HG02938 (cell line): ENCODE data around the gene GPC1.

ENCODE experiments used
- ATAC-seq: cut with Tn5 transposase; IDR thresholded peaks from one replicate; pipeline ENCODE4 v1.9.1; 2021; ENCODE audit warnings: mild to moderate bottlenecking, moderate library complexity; ENCODE audit not compliant: unreplicated experiment

The GPC1 gene

DNA sequence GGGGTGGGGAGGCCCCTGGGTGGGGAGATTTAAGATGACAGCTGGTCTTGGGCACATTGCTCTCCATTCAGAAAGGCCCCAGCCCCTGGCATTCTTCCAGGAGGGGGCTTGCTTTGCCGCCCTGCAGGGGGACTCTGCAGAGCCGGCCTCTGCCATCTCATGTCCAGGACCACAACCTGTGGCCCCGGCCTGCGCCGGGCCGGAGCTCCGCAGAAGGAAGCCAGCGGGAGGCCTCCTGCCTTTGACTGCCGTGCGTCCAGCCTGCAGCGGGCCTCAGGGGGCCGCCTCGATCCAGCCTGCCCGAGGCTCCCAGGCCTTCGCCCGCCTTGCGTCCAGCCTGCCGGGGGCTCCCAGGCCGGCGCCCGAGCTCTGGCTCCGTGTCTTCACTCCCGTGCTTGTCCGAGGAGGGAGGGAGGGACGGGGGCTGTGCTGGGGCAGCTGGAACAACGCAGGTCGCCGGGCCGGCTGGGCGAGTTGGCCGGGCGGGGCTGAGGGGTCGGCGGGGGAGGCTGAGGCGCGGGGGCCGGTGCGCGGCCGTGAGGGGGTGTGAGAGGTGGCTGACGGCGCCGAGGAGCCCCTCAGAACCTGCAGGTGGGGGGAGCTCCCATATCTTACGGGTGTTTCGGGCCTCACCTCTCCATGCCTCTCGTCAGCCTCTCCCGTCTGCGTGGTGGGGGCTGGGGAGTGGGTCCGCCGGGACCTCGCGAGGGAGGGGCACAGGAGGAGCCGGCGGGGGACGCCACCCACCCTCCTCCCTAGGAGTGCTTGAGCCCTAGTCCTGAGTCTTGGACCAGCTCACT is 20.4 kb downstream of the GPC1 start:
- no peak for ATAC-seq

DNA sequence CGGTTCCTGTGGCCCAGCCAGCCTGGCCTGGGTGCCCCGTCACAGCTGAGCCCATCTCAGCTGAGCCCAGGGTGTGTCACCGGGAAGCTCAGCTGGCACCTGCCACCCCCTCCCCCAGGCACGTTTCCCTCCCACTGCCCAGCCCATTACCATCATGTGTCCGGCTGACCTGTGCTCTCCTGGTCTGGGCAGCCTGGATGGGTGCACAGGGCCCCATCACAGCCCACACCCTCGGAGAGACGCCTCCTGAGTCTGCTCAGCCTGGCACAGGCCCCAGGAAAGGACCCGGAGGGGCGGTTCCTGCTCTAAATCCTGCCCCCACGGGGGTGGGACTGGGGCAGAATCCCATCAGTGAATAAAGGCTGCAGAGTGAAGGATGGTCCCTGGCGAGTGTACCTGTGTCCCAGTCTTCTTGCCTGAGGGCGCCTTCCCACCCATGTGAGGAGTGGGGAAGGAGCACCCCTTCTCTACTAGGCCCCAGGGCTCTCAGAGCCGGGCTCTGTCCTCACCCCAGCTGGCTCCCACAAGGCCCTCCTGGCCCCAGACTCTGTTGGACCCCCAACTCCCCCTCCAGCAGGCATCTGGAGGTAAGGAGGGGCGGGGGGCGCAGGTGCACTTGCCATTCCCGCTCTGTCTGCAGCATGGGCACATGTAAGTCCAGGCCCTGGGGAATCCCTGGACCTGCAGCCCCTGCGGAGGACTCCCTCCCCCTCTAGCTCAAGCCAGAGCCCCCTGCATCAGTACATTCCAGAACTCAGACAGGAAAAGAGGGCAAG is 21.2 kb downstream of the GPC1 start:
- ATAC-seq: no peak

DNA sequence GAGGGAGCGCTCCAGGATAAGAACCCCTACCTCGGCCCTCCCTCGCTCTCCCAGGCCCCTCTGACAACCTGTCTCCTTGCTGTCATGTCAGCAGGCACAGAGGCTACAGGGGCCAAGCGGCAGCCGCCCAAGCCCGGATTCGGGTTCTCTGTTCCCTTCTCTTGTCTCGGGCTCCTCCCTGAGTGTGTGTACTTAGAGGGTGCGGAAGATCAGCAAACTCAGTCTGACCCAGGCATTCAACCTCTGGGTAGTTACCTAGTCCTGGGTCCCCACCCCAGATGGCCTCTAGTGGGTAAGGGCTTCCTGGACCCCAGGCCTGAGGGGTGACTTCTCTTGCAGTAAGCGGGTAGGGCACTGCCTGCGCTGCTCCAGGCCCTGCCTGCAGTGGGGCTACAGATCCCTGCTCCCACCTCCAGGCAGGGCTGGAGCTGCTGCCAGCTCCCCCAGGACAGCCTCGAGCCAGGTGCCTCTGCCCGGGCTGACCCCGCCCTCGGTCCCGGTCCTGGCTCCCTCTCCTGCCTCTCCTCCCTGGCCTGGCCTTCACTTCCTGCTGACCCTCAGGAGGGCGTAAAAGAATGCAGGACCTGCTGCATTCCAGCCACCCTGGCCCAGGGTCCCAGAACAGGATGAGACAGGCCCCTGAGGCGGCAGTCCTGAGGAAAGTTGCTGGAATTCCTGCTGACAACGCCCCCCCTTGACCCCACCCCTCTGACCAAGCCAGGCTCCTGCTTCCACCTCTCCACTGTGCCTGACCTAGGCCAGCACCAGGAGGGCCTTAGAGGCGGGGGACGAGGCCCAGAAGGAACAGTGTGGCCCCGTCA is 22.0 kb downstream of the GPC1 start:
- ATAC-seq: no peak

DNA sequence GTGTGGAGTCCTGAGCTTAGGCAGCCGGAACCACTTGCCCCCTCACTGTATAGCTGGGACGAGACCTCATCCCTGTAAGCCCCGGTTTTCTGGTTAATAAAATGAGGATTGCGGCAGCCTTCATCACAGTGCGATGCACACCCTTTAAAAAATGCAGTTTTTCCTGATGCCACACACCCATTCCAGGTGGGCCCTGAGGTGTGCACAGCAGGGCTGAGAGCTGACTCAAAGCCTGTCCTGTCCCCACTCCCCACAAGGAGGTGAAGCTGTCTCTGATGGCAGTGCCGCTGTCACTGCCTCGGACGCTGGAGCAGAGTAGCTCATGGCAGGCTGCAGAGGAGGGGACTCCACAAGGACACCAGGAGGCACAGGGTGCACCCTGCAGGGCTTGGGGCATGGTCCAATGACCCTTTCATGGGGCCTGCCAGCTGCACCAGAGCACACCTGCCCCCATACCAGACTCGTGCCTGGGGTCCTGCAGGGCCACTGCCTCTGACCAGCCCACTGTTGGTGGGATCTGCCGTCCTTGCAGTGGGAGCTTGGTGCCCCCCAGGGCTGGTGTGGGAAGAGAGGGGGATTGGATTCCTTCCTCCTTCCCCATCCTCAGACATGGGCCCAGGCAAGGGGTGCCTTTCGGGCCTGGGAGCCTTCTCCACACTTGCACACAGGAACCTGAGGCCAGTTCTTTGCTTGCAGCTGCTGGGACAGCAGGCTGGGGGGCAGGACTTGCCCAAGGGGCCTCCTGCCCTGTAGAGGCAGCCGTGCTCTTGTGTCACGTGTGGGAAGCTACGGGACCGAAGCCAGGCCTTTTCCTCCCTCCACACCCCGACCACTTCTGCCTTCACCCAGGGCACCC is 22.8 kb downstream of the GPC1 start:
- no peak for ATAC-seq

DNA sequence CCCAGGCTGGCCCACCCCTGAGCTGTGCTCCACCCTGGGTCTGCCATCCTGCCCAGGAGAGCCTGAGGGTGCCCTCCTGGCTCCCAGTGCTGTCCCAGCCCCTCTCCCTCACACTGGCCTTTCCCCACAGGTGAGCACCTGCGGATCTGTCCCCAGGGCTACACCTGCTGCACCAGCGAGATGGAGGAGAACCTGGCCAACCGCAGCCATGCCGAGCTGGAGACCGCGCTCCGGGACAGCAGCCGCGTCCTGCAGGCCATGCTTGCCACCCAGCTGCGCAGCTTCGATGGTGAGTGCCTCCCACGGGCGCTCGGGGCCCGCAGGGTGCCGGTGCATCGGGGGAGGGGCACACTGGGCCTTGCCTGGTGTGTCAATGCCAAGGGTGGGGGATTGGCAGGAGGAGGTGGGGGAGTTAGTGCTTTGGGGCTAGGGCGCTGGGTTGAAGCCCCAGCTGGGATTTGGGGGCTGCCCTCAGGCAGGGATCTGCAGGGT is 23.5 kb downstream of the GPC1 start:
- no peak for ATAC-seq

DNA sequence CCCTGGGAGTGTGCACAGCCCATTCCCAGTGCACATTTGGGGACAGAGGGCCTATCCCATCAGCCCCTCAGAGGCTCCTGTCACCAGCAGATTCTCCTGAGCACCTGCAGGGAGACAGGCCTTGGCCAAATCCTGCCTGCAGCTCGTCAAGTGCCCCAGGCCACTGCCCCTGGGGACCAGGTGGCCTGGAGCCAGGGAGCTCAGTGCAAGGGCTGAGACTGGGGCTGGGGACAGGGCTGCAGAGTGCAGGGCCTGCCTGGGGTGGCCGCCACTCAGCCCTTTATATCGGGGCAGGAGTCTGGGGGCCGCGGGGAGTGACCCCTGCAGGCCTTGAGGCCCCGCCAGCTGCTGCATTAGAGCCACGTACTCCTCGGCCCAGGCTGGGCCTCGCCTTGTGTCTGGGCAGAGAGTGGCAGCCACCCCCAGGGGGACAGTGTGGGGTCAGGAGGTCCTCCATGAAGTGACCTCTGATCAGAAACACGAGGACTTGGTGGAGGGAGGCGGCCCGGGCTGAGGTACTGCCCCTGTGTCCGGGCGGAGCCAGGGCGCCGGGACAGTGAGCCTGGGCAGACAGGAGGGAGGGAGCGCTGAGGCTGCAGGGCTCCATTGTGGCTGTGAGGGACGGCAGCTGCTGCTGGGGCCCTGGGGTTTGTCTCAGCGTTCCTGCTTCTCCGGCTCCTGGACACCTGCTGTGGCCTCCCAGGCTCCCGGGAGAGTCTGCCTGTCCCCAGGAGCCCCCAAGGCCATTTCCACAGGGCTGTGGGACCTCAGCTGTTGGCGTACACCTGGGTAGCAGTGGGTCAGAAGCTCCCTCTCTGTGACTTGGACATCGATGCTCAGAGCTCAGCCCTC is 24.2 kb downstream of the GPC1 start:
- ATAC-seq: no peak

DNA sequence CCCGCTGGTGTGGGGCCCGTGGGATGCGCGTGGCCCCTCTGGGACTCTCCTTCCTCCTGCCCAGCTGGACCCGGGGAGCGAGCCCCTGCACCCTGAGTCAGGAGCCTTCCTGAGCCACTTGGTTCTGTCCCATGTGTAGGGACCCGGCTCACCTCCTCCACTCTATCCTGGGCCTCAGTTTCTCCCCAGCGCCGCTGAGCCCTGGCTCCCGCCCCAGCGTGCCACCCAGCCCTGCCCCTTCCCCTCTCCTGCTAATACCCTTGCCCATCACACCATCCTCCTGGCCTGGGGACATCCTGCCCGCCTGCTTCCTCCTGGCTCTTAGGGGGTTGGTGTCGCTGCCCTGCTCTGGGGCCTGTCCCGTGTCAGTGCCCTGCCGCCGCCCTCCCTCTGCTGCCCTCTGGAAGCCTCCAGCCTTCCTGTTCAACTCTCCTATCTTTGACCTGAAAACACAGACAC is 24.8 kb downstream of the GPC1 start:
- no peak for ATAC-seq

DNA sequence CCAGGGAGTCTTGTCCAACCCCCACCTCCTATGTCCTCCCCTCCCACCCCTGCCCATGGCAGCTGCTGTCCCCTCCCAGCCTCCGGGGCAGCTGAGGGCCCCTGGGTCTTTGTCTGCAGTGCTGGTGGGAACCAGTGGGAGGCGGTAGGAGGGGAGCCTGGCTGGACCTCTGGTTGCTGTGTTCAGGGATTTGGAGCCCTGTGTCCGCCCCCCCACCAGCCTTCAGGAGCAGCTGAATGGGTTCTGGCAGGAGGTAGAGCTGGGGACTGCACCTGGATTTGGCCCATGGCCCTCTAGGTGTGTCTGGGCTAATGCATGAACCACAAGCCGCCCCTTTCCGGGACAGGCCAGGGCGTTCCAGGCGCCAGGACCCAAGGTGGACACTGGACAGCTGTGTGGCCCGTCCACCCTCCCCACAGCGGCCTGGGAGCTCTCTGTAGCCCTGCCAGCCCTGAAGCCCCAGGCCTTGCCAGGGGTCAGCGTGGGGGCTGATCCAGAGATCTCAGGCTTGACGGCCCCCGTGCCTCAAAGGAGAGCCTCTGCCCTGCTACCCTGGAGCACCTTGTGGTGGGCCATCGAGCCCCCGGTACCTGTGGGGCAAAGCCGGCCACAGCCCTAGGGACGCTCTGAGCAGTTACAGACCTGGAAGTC is 25.4 kb downstream of the GPC1 start:
- no peak for ATAC-seq

DNA sequence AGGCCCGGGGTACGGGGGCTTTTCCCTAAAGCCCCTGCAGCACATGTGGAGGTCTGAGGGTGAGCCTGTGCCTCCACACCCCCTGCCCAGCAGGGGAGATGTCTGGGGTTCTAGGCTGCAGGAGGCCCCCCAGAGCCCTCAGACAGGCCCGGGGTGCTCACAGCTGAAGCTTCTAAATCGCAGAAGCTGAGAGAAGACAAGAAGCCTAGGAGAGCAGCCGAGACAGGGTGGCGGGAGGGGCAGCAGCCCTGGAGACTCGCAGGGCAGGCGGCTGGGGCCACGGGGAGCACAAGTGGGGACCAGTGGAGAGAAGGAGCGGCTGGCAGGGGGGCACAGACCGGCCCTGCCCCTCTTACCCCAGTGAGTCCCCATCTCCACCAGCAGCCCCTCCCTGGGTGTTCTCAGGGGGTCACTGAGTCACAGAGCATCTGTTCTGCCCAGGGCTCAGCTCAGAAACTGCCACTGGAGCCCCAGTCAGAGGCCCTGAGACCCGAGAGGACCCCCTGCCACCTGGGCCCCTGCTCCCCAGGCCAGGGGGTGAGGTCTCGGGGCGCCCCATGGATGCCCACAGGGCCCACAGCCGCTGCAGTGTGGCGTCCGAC is 26.1 kb downstream of the GPC1 start:
- ATAC-seq: no peak

DNA sequence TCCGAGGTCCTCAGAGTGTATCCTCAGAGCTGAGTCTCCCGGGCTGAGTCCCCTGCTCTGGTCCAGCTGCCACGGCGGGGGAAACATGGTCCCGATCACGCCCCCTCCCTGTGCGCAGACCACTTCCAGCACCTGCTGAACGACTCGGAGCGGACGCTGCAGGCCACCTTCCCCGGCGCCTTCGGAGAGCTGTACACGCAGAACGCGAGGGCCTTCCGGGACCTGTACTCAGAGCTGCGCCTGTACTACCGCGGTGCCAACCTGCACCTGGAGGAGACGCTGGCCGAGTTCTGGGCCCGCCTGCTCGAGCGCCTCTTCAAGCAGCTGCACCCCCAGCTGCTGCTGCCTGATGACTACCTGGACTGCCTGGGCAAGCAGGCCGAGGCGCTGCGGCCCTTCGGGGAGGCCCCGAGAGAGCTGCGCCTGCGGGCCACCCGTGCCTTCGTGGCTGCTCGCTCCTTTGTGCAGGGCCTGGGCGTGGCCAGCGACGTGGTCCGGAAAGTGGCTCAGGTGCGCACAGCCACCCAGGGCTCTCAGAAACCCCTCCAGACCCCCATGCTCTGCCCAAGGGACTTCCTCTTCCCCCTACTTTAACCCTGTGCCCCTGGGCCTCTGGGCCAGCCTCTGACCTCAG is 26.7 kb downstream of the GPC1 start:
- ATAC-seq: no peak

DNA sequence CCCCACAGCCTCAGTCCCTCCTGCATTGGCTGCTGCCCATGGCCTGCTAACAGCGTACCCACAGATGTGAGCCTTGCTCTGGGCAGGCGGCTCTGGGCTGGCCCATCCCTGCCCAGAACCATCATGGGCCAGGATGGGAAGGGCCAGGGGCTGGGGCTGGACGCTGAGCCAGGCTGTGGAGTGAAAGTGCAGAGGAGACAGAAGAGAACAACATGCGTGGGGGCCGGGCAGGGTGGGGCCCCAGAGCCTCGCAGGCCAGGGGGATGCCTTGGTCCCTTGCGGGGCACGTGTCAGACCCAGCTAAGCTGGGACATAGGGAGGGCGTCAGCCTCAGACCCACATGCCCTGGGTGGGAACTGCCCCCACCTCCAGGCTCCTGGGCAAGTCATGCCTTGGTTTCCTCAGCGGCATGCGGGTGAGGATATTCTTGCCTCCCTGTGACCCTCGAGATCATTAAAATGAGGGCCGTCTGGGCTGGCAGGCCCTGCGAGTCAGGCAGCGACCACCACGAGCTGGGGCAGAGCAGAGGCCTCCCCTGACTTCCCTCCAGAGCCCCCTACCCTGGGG is 27.3 kb downstream of the GPC1 start:
- no peak for ATAC-seq

DNA sequence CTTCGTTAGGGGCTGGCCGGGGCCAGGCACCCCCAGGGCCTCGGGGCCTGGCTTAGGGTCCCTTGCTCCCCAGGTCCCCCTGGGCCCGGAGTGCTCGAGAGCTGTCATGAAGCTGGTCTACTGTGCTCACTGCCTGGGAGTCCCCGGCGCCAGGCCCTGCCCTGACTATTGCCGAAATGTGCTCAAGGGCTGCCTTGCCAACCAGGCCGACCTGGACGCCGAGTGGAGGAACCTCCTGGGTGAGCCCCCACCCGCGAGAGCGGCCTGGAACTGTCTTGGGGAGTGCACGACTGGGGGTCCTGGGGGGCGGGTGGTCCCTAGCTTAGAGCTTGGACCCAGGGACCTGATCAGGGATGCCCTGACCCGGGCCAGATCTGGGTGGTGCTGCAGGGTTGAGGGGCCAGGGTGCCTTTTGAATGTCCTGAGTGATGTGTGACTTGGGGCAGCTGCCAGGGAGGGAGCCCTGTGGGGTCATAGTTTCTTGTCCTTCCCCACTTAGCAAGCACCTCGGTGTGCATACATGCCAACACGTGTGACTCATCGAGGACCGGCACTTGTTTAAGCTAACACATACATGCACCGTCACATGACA is 27.9 kb downstream of the GPC1 start:
- ATAC-seq: no peak

DNA sequence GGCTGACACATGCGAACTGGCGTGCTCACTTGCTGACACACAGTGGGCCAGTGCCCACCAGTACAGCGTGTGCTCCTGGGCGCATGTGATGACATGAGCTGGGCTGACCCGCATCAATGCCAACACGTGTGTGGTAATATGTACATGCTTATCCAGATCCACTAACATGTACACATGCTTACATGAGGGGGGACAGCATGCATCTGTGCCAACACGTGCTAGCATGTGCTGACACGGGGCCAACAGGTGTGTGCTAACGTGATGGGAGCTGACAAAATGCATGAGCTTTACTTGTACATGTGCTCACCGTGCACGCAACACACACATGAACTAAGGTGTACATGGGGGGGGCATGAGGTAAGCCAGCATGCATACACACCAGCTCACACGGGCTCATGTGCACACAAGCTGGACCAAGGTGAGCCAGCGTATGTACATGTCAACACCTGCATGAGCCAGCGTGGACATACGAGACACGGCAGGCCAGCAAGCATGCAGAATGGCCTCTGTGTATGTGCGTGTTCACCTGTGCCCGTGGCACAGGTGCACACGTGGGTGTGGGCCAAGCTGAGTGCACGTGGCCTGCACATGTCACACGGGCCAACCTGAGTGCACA is 28.5 kb downstream of the GPC1 start:
- ATAC-seq: no peak

DNA sequence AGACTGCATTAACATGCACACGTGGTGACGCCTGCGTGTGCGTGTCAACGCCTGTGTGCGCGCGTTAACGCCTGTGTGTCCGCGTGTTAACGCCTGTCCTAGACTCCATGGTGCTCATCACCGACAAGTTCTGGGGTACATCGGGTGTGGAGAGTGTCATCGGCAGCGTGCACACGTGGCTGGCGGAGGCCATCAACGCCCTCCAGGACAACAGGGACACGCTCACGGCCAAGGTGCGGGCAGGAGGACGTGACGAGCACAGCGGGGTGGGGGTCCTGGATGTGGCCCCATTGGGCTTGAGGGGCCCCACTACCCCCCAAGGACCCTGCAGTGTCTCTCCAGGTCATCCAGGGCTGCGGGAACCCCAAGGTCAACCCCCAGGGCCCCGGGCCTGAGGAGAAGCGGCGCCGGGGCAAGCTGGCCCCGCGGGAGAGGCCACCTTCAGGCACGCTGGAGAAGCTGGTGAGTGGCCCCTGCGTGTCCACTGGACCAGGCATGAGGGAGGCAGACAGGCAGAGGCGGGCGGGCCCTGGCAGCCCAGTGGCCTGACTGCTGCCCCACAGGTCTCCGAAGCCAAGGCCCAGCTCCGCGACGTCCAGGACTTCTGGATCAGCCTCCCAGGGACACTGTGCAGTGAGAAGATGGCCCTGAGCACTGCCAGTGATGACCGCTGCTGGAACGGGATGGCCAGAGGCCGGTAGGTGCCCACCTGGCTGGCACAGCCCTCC is 29.2 kb downstream of the GPC1 start:
- no peak for ATAC-seq

DNA sequence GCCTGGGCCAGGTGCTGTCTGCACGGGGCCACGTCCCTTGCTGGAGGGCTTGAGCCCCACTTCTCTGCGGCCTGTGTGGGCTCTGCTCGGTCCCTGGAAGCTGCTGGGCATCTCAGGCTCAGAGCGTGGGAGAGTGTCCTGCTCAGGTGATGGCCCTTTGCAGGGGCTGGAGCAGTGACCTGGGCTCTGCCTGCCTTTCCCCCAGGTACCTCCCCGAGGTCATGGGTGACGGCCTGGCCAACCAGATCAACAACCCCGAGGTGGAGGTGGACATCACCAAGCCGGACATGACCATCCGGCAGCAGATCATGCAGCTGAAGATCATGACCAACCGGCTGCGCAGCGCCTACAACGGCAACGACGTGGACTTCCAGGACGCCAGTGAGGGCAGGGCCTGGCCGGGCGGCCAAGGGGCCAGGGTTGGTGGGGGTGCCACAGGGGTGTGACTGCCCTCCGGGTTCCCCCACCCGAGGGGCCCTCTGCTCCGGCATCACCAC is 29.9 kb downstream of the GPC1 start:
- ATAC-seq: no peak
